Activated CD4-positive, alpha-beta T cell treated with anti-CD3 and anti-CD28 coated beads for 36 hours (primary cell): Measurements from ENCODE around the gene SMIM29. TPM values are rescaled to one million over a fixed set of nuclear protein-coding genes. Genes with fewer than 3 reads are reported as not detected.

ENCODE experiments used
- ATAC-seq: fragments of 200-7000 bp; cut with Tn5 transposase; one replicate; pipeline ENCODE4 v1.10.0; 2021; ENCODE audit warnings: mild to moderate bottlenecking, moderate library complexity
- CTCF ChIA-PET: fragments of 350-600 bp; sonication (Branson Sonifier 250); formaldehyde crosslinking; loops from one replicate; lab custom pipeline; 2021; ENCODE audit warnings: antibody characterized with exemption; lab: Charles Lee
- POLR2A ChIA-PET: fragments of 350-600 bp; sonication (Branson Sonifier 250); formaldehyde crosslinking; loops from one replicate; lab custom pipeline; 2021; ENCODE audit warnings: antibody characterized with exemption, inconsistent platforms; lab: Charles Lee
- DNase-seq: peaks from one replicate; pipeline ENCODE4 v3.0.0-alpha.2; 2020
- H3K27ac Mint-ChIP-seq: one replicate; pipeline ENCODE4 v1.8.0; 2021; ENCODE audit warnings: mixed read lengths
- H3K27me3 Mint-ChIP-seq: one replicate; pipeline ENCODE4 v1.8.0; 2021; ENCODE audit warnings: mixed read lengths
- H3K36me3 Mint-ChIP-seq: one replicate; pipeline ENCODE4 v1.8.0; 2021; ENCODE audit warnings: low read depth, mixed read lengths
- H3K4me1 Mint-ChIP-seq: one replicate; pipeline ENCODE4 v1.8.0; 2021; ENCODE audit warnings: mixed read lengths
- H3K4me3 Mint-ChIP-seq: one replicate; pipeline ENCODE4 v1.8.0; 2021; ENCODE audit warnings: mild to moderate bottlenecking, moderate library complexity, mixed read lengths
- H3K9me3 Mint-ChIP-seq: one replicate; pipeline ENCODE4 v1.8.0; 2021; ENCODE audit warnings: low read depth, mixed read lengths
- intact Hi-C, 2 experiments: fragments of 100-400 bp; cut with DNase I in 1 of 2; cut with micrococcal nuclease in 1 of 2; formaldehyde crosslinking; loops; one replicate each; pipeline versions ENCODE4 v1.14.2 to v1.15.1; 2022 to 2024; cut with DNase I, micrococcal nuclease
- total RNA-seq, 2 experiments: library from RNA; stranded (reverse); gene quantifications; one replicate each; pipeline ENCODE4 v1.2.3, GENCODE V29; 2021

SMIM29 gene
- total RNA-seq, 2 experiments from 2014 or later: 15.8 to 16.3 TPM

DNA sequence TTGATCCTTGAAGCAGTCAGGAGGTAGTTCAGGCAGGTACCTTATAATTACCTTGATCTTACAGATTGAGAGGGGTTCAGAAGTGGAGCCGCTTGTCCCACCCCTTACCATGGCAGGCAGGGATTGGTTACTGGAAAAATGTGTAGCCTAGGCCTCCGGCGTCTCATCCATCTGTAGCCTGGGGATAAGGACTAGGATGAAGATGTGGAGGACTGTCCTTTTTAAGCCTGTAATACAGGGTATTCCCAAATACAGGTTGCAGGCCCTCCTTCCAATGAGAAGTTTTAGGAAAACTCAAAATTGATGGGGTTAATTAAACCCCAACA lies 9.3 kb downstream of the SMIM29 start:
- ChIA-PET POLR2A (interaction anchor here (0.5 to 1.5 kb wide), 2 partner anchors 16 to 526 kb away, joined by 3 to 5 read pairs; no protein-coding TSS in a partner anchor), CTCF (interaction anchor here (1.6 kb wide), 1 partner anchor 44 kb away, joined by 5 read pairs; no protein-coding TSS in a partner anchor)
- no peak for ATAC-seq

DNA sequence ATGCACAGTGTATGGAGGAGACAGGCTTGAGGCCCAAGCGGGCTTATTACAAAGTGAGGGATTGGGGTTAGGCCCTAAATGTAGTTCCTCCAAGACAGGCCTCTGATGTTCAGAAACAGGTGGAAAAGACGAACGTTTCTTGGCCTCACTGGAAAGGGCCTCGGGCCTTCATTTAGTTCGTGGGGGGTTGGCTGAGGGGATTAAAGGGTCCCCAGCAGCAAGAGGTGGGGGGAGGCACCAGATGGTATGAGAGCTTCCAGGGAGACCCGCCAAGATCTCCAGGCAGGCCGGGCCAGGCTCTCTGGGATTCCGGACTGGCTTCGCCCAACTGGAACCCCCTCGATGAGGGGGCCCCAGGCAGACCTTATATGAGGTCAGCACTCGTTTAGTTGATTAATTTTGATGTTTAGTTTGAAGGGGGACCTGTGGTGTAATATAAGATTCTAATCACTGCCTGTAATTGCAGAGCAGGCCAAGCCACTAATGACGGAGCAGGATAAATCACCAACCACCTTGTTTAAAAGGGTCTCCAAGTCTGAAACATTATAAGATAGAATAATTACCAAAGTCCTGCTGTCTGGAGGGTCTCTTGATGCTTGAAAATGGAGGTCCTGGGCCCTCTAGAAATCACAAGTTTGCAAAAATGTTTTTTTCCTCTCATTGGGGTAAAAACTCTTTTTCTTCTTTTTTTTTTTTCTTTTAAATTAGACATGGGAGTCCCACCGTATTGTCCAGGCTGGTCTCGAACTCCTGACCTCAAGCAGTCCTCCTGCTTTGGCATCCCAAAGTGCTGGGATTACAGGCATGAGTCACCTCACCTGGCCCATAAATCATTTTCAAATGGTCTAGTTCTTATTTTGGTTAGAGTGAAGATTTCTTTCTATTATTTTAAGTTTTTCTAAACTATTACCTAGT lies 10.0 kb downstream of the SMIM29 start:
- intact Hi-C loops: loop anchor here (2.0 to 10.0 kb wide), 13 partner anchors 57 to 1267 kb away; partner anchors contain the start of genes BLTP3A (in 1 of the 2), CUTA (in 1 of the 2), ILRUN (in 1 of the 2) and ITPR3 (in 1 of the 2)
- H3K4me1 Mint-ChIP-seq: peaks cover 65% of the 10 kb centered on the region
- no peaks in the 10 kb centered on the region for H3K9me3 Mint-ChIP-seq
- H3K27ac Mint-ChIP-seq: peak overlapping the region; percentile 94
- no peak for ATAC-seq
- H3K4me3 Mint-ChIP-seq: peak overlapping the region; percentile 85
- CTCF ChIA-PET: no interaction called here
- POLR2A ChIA-PET: no interaction called here
- H3K27me3 Mint-ChIP-seq: no peaks in the 10 kb centered on the region
- peaks cover 53% of the 10 kb centered on the region for H3K36me3 Mint-ChIP-seq
- DNase-seq: no peak

More for the DNA sequence above, 9.3 kb downstream of the SMIM29 start:
- no peaks in the 10 kb centered on the region for H3K27me3 Mint-ChIP-seq
- H3K36me3 Mint-ChIP-seq: peaks cover 56% of the 10 kb centered on the region
- peak overlapping the region; percentile 85 for H3K4me3 Mint-ChIP-seq
- DNase-seq: no peak
- H3K27ac Mint-ChIP-seq: peak overlapping the region; percentile 94
- H3K4me1 Mint-ChIP-seq: peaks cover 65% of the 10 kb centered on the region
- H3K9me3 Mint-ChIP-seq: no peaks in the 10 kb centered on the region
- intact Hi-C loops: loop anchor here (2.0 to 10.0 kb wide), 13 partner anchors 57 to 1267 kb away; partner anchors contain the start of genes BLTP3A (in 1 of the 2), CUTA (in 1 of the 2), ILRUN (in 1 of the 2) and ITPR3 (in 1 of the 2)

DNA sequence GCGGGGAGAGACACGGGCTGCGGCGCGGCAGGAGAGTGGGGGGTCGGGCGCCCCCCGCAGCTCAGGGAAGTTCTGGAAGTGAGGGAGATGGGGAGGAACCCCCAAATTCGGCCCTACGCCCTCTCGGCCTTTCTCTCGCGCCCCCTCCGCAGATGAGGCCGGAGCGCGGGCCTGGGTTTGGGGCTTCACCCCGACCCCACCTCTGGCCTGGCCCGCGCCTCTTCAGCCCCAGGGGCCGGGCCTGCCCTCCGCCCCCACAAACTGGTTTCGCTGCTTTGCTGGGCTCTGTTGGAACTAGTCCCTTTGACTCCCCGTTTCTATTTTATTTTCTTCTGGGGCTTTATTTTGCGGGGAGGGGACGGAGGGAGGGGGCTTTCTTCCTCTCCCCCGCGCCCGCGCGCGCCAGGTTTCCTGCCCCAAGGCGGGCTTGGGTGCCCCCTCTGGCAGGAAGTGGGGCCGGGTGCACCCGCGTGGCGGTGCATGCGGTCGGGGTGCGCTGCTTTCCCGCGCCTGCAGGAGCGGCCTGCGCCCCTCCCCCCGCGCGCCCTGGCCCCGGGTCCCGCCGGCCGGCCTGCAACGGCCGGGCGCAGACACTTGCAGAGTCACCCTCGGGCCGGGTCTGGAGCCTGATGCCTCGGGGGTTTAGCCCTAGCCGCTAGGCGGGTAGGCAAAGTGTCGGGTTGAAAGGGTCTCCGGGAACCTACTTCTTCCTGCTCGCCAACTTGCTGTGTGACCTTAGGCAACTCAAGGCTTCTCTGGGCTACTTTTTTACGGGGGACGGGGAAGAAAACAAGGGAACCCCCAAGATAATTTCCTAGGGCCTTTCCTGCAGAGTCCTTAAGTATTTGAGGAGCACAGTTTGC lies 10.9 kb downstream of the SMIM29 start:
- ChIA-PET CTCF (interaction anchor here (0.7 kb wide), 1 partner anchor 467 kb away, joined by 3 read pairs; no protein-coding TSS in a partner anchor), POLR2A (no interaction called here)
- Mint-ChIP-seq H3K4me3 (peak overlapping the region; percentile 85), H3K36me3 (peaks cover 44% of the 10 kb centered on the region), H3K4me1 (peaks cover 57% of the 10 kb centered on the region), H3K27me3 (no peaks in the 10 kb centered on the region), H3K27ac (peak overlapping the region; percentile 94), H3K9me3 (no peaks in the 10 kb centered on the region)
- ATAC-seq (peak; percentile 11), DNase-seq (peak; percentile 87)
- intact Hi-C loops: loop anchor here (2.0 to 10.0 kb wide), 16 partner anchors 56 to 1266 kb away; partner anchors contain the start of genes ANKS1A (in 1 of the 2), BLTP3A (in 1 of the 2), CUTA (in 1 of the 2) and ILRUN (in 1 of the 2)

DNA sequence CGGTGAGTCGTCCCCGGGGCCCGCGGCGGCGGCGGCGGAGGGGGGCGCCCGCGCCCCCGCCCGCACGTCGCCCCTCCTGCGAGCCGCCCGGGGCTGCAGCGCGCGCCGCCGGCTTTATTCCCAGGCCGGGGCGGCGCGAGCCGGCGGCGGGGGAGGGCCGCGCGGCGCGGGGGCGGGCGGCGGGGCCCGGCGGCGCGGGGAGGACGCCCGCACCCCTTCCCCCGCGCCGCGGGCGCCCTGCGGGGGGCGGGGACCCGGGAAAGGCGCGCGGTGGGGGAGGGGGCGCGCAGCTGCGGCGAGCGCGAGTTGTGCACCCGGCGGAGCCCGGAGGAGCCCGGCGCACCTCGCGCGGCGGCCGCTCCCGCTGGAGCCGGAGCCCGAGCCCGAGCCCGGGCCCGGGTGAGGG lies 11.5 kb downstream of the SMIM29 start:
- peaks cover 51% of the 10 kb centered on the region for H3K4me1 Mint-ChIP-seq
- peaks cover 38% of the 10 kb centered on the region for H3K36me3 Mint-ChIP-seq
- peak overlapping the region; percentile 85 for H3K4me3 Mint-ChIP-seq
- CTCF ChIA-PET: interaction anchor here (0.6 to 1.1 kb wide), 7 partner anchors 13 to 467 kb away, joined by 3 to 7 read pairs (median 3); no protein-coding TSS in a partner anchor
- DNase-seq: peak; percentile 61
- H3K27ac Mint-ChIP-seq: no peak overlapping the region
- no peak for ATAC-seq
- H3K27me3 Mint-ChIP-seq: no peaks in the 10 kb centered on the region
- POLR2A ChIA-PET: interaction anchor here (1.0 to 1.3 kb wide), 6 partner anchors 11 to 179 kb away, joined by 3 to 16 read pairs (median 5); partner anchors contain the start of gene SMIM29
- intact Hi-C loops: loop anchor here (2.0 to 10.0 kb wide), 15 partner anchors 55 to 1265 kb away; partner anchors contain the start of genes ANKS1A (in 1 of the 2), BLTP3A (in 1 of the 2), CUTA (in 1 of the 2) and ILRUN (in 1 of the 2)
- H3K9me3 Mint-ChIP-seq: no peaks in the 10 kb centered on the region

DNA sequence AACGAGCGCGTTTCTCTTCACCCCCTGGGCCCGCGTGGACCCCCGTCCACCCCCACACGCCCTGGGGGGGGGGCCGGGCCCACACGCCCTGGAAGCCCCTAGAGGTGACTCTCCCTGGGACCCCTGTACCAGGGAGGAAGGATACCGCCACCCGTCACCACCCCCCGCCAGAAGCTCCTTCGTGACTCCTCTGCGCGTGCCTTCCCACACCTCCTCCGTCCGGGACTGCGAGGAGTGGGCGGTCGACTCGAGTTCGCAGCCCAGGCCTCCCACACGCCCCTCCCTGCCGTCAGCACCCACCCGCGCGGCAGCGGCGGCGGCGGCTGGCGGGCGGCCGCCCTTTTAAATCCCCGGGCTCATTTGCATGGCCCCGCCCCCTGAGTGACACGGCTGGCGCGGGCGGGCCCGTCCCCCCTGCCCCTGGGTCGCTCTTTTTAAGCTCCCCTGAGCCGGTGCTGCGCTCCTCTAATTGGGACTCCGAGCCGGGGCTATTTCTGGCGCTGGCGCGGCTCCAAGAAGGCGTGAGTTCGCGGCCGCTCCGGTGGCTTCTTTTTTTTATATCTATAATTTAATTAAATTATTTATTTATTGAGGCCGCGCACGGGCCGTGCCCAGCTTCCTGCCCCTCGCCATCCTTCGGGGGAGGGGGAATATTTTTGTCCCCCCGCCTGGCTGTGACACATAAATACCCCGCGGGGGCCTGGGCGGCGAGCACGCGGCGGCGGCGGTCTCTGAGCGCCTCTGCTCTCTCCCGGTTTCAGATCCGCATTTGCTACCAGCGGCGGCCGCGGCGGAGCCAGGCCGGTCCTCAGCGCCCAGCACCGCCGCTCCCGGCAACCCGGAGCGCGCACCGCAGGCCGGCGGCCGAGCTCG lies 12.1 kb downstream of the SMIM29 start, which contains the start of gene HMGA1:
TSS of gene HMGA1 (plus strand) at position 431 of the 873 bp plus-strand sequence. CDS start 3,908 bp downstream, outside the sequence.
- H3K36me3 Mint-ChIP-seq: peaks cover 32% of the 10 kb centered on the region
- H3K4me3 Mint-ChIP-seq: peak within 1 kb of the TSS; percentile 85
- ATAC-seq (peak; percentile 70), DNase-seq (peak; percentile 94)
- H3K9me3 Mint-ChIP-seq: no peaks in the 10 kb centered on the region
- intact Hi-C loops: loop anchor here (1.0 to 10.0 kb wide), 20 partner anchors 12 to 1264 kb away; partner anchors contain the start of genes NUDT3 (in 2 of the 2), ANKS1A (in 1 of the 2), BLTP3A (in 1 of the 2) and CUTA (in 1 of the 2)
- ChIA-PET POLR2A (interaction anchor here (1.0 to 1.3 kb wide), 6 partner anchors 10 to 179 kb away, joined by 3 to 16 read pairs (median 5); partner anchors contain the start of gene SMIM29), CTCF (interaction anchor here (0.6 to 1.1 kb wide), 8 partner anchors 13 to 466 kb away, joined by 3 to 7 read pairs (median 3); no protein-coding TSS in a partner anchor)
- H3K4me1 Mint-ChIP-seq: peaks cover 44% of the 10 kb centered on the region
- H3K27me3 Mint-ChIP-seq: no peaks in the 10 kb centered on the region
- H3K27ac Mint-ChIP-seq: peak within 1 kb of the TSS; percentile 91

DNA sequence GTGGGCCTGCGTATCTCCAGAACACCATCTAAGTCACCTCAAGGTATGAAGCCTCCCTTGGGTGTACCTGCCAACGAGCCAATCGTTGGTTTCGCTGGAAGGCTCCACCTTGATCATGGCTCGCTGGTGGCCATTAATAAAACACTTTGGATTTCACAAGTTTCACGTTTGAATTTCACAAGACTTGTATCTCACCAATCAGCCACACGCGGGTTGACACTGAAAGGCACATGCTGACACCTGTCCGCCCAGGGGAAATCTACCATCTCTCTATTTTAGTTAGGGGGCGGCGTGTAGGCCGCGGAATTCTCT lies 12.7 kb downstream of the SMIM29 start:
- DNase-seq (peak; percentile 70), ATAC-seq (peak; percentile 27)
- peak overlapping the region; percentile 80 for H3K4me3 Mint-ChIP-seq
- H3K36me3 Mint-ChIP-seq: peaks cover 26% of the 10 kb centered on the region
- H3K27me3 Mint-ChIP-seq: no peaks in the 10 kb centered on the region
- peaks cover 38% of the 10 kb centered on the region for H3K4me1 Mint-ChIP-seq
- no peaks in the 10 kb centered on the region for H3K9me3 Mint-ChIP-seq
- intact Hi-C loops: loop anchor here (1.0 to 10.0 kb wide), 20 partner anchors 12 to 1264 kb away; partner anchors contain the start of genes NUDT3 (in 2 of the 2), ANKS1A (in 1 of the 2), BLTP3A (in 1 of the 2) and CUTA (in 1 of the 2)
- ChIA-PET POLR2A (interaction anchor here (1.0 to 1.3 kb wide), 6 partner anchors 10 to 180 kb away, joined by 3 to 16 read pairs (median 5); partner anchors contain the start of gene SMIM29), CTCF (interaction anchor here (0.7 to 1.0 kb wide), 3 partner anchors 12 to 47 kb away, joined by 4 to 7 read pairs (median 5); no protein-coding TSS in a partner anchor)
- H3K27ac Mint-ChIP-seq: peak overlapping the region; percentile 91

DNA sequence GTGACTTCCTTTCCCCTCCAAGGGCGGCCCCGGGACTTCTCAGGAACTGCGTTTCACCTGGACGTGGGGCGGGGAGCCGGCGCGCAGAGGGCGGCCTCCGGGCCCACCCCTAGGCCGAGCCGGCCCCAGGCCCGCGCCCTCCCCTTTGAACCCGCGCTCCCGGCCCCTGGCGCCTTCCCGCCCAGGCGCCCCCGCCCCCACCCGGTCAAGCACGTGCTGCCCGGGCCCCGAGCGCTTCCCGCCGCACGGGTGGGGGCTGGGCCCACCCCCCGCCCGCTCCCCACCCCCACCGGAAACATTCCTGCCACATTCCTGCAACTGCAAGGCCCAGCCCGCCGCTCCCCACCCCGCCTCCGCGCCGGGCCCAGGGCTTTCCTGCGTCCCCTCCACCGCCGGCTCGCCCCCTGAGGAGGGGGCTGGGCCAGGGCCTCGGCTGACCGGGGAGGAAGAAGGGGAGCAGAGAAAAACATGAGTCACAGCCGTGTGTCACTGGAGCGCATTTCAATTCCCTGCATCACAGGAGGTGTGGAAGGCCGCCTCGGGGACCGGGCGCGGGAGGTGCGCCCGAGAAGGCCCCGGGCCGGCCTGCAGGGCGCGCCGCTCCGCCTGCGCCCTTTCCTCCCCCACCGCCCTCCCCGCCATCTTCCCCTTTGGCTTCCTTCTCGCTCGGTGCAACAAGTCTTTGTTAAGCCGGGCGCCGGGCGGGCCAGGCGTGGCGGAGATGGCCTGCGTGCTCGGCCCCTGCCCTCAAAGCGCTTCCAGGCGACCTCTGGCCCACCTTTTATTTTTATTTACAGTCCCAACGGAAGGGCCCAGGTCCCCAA lies 13.3 kb downstream of the SMIM29 start:
- POLR2A ChIA-PET: interaction anchor here (1.3 kb wide), 1 partner anchor 12 kb away, joined by 16 read pairs; no protein-coding TSS in a partner anchor
- H3K4me3 Mint-ChIP-seq: peak overlapping the region; percentile 80
- intact Hi-C loops: loop anchor here (1.0 to 10.0 kb wide), 20 partner anchors 11 to 1263 kb away; partner anchors contain the start of genes NUDT3 (in 2 of the 2), ANKS1A (in 1 of the 2), BLTP3A (in 1 of the 2) and CUTA (in 1 of the 2)
- no peaks in the 10 kb centered on the region for H3K27me3 Mint-ChIP-seq
- H3K27ac Mint-ChIP-seq: peak overlapping the region; percentile 91
- peaks cover 33% of the 10 kb centered on the region for H3K4me1 Mint-ChIP-seq
- no peaks in the 10 kb centered on the region for H3K9me3 Mint-ChIP-seq
- peaks cover 21% of the 10 kb centered on the region for H3K36me3 Mint-ChIP-seq
- ATAC-seq: peak; percentile 72
- DNase-seq: peak; percentile 84
- CTCF ChIA-PET: no interaction called here

DNA sequence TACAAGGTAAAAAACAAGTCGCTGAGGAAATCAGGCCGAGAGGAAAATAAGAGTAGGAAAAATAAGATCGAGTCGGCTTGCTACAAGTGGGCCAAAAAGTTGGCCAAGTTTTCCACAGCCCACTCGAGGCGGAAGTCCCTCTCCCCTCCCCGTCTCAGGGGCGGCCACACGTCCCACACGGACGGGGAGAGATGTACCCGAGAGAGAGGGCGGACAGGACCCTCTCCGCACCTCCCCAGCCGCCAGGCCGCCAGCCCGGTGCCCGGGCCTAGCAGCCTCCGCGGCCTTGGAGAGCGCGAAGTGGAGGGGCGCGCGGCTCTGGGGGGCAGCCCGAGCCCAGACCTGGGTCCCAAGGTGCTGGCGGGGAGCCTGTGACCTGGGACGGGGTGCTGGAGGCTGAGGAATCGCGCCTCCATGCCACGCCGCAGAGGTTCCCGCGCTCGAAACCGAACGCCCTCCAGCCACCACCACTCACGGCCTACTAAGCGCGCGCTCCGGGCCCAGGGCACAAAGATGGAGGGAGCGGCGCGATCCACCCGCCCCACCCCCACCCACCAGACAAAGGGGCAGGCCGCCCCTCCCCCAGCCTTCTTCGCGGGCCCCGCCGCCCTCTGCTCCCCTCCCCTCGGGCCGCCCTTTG lies 14.0 kb downstream of the SMIM29 start:
- POLR2A ChIA-PET: no interaction called here
- Mint-ChIP-seq H3K9me3 (no peaks in the 10 kb centered on the region), H3K27ac (peak overlapping the region; percentile 78), H3K4me3 (peak overlapping the region; percentile 3), H3K36me3 (peaks cover 15% of the 10 kb centered on the region), H3K27me3 (no peaks in the 10 kb centered on the region), H3K4me1 (peaks cover 27% of the 10 kb centered on the region)
- CTCF ChIA-PET: interaction anchor here (0.8 kb wide), 1 partner anchor 15 kb away, joined by 3 read pairs; no protein-coding TSS in a partner anchor
- intact Hi-C loops: loop anchor here (5.0 to 10.0 kb wide), 12 partner anchors 52 to 1262 kb away; partner anchors contain the start of genes BLTP3A (in 1 of the 2), CUTA (in 1 of the 2), ILRUN (in 1 of the 2) and ITPR3 (in 1 of the 2)
- ATAC-seq (no peak), DNase-seq (no peak)
